NCI-H526 treated with DMSO at 0.1 percent for 48 hours (cell line): ENCODE measurements around the gene LMNTD1.
"Not testable (repeated sequence)": the region's sequence is repeated elsewhere in the genome, so short reads cannot be mapped to it uniquely, and the experiment has no call there.

ENCODE experiments used
- DNase-seq: peaks from one replicate; lab custom pipeline; 2025; lab: John Stamatoyannopoulos, UW

The LMNTD1 gene

DNA sequence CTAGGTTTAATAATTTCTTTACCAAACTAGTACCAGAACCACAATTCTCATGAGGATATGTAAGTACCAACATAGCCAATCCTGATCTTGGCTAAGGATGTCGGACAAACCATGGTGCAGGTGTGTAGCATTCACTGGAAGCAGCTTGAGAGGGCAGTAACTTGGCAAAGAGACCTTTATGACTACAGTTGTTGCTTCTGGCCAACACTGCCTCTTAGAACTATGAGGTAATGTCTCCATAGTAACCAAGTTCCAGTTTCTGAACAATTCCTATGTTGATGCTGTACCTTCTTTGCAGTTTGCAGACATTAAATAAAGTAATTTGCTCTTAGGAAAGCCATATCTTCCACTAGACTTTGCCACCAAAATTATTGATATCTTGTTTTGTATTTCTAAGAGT is at the start of gene LMNTD1:
TSS of gene LMNTD1 (minus strand) at position 186 of the 400 bp plus-strand sequence. CDS start 324 bp downstream, outside the sequence.
- DNase-seq, result no peak

GRCh38 chr12:25598956-25599355 is 45.9 kb upstream of the LMNTD1 start:
- DNase-seq, result no peak

DNA sequence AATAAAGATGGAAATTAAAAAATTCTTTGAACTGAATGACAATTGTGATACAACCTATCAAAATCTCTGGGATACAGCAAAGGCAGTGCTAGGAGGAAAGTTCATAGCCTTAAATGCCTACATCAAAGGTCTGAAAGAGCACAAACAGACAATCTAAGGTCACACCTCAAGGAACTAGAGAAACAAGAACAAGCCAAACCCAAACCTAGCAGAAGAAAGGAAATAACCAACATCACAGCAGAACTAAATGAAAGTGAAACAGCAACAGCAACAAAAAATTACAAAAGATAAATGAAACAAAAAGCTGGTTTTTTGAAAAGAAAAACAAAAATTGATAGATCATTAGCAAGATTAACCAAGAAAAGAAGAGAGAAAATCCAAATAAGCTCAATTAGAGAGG is 42.4 kb upstream of the LMNTD1 start:
- DNase-seq, result not testable (repeated sequence)

- no peak for DNase-seq
Measured at GRCh38 chr12:25594376-25594775, 41.3 kb upstream of the LMNTD1 start.

DNA sequence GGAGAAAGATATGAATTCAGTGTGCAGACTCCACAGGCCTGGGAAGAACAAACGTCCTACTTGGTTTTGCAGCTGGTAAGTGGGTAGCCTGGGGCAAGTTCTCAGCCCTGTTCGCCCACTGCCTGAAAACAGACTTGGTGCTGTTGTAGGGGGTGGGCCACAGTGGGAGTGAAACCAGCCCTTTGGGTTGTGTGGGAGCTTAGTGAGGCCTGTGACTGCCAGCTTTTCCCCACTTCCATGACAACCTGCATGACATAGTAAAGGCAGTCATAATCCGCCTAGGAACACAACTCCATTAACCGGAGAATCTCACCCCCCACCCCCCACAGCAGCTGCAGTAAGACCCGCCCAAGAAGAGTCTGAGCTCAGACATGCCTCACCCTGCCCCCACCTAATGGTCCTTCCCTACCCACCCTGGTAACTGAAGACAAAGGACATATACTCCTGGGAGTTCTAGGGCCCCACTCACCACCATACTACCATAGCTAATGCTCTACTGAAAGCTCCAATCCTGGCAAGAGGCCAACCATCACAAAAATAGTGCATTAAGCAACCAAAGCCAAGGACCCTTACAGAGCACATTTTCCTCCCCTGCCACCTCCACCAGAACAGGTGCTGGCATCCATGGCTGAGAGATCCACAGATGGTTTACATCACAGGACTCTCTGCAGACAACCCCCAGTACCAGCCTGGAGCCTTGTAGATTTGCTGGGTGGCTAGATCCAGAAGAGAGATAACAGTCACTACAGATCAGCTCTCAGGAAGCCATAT is 39.8 kb upstream of the LMNTD1 start:
- DNase-seq, result no peak

DNA sequence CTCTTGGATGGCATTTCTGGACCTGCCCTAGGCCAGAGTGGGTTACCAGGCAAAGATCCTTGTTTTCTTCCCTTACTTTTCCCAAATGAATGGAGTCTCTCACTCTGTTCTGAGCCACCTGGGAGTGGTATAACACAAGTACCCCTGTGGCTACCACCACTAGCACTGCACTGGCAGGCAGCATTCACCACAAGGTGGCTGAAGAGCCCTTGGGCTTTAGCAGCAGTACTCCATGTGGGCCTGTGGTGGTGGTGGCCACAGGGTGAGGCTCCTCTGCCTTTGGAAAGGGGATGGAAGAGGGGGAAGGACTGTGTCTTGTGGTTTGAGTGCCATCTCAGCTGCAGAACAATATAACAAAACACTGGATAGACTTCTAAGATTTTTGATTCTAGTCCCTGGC is 38.1 kb upstream of the LMNTD1 start:
- DNase-seq, result no peak

DNA sequence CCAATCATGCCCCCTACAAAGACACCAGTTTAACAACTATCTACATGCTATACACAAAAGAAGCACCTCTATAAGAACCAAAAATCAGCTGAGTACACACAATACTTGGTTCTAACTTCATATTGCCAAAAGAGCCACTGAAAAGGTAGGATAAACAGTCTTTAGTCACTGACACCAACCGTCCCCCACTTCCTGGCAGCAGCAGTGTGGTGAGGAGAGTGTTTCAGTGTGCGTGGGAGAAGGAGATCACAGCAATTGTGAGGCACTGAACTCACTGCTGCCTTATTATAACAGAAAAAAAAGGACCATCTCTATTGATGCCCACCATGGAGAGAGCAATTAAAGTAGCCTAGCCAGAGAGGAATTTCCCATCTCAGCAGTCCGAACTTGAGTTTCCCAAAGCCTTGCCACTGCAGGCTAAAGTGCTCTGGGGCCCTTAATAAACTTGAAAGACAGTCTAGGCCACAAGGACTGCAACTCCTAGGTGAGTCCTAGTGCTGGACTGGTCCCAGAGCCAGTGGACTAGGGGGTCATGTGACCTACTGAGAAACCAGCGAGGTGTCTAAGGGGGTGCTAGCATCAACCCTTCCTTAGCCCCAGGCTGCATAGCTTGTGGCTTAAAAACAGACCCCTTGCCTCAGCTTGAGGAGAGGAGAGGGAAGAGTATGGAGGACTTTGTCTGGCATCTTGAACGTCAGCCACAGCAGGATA is 37.1 kb upstream of the LMNTD1 start:
- DNase-seq, result no peak

DNA sequence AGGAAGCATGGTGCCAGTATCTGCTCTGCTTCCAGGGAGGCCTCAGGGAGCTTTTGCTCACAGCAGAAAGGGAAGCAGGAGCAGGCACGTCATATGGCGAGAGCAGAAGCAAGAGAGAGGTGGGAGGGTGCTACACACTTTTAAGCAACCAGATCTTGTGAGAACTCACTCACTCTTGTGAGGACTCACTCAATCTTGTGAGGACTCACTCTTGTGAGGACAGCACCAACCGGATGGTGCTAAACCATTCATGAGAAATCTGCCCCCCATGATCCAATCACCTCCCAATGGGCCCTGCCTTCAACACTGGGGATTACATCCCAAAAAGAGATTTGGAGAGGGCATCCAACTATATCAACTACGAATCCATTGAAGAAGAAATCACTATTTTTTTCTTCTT is 34.3 kb upstream of the LMNTD1 start:
- DNase-seq, result no peak

GRCh38 chr12:25585662-25586061 is 32.6 kb upstream of the LMNTD1 start:
- no peak for DNase-seq

- DNase-seq, result no peak
Measured at GRCh38 chr12:25585021-25585523, 32.0 kb upstream of the LMNTD1 start.

DNA sequence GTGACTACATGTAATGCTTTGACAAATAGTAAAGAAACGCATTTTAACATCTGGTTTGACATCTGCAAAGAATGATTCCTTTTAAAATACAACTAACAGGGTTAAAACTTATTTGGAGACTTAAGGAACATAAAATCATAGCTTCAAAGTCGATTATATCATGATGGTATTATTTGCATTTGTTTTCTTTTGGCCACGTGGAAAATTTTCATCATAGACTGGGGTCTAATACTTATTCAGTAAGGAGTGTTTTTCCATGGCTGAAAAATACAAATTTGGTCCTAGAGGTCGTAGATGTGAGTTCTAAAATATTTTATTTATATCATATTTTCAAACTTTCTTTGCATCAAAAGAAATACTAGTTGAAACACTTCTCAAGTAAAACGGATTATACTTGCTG is 31.5 kb upstream of the LMNTD1 start:
- no peak for DNase-seq

GRCh38 chr12:25583545-25583944 is 30.5 kb upstream of the LMNTD1 start:
- no peak for DNase-seq

- no peak for DNase-seq
Measured at GRCh38 chr12:25581067-25581466, 28.0 kb upstream of the LMNTD1 start.

DNA sequence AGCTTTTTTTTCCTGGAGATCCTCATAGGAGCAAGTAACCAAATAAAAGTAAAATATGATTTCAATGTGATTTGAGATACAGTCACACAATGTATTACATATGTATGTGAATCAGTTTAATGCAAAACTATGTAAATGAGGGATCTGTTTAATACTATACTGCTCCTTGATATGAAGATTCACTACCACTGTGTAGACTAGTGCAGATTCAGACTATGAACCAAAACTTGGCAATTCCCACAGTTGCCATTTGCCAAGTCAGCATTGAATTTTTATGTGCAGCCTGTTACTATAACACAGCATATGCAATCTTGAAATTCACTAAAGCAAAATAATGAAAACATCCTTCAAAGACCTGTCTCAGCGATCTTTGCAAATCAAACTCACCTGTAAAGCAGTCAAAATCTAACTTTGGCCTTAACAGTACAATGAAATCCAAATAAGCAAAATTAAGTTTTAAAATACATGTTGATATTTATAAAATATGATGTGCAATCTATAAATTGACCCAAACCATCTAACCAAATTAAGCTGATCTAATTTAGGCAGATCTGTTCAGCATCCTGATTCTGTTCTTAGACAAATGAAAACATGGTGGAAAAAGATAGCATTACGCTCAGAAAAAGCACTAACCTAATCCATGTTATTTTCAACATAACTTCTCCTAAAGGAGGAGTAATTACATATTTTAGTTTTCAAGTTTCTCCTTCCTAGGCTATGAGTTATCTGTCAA is 25.5 kb upstream of the LMNTD1 start:
- DNase-seq, result peak; percentile 65

- no peak for DNase-seq
Measured at GRCh38 chr12:25574761-25575160, 21.7 kb upstream of the LMNTD1 start.

DNA sequence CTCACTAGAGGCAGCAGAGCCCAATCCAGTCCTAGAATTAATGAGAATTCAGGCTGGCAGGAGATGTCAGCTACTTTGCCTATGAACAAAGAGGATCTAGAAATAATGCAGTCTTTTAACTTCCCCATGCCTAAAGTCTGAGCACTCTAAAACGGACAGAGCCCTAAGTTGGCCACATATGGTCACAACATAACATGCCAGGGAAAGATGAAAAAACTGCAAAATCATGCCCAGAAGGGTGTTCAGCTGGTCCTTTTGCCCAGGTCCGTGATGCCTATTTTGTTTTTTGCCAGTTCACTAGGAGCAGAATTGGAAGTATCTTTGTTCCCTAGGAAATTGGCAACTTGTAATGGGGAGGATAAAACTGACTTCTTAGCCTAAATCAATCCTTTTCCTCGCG is 20.3 kb upstream of the LMNTD1 start:
- DNase-seq, result peak; percentile 11

DNA sequence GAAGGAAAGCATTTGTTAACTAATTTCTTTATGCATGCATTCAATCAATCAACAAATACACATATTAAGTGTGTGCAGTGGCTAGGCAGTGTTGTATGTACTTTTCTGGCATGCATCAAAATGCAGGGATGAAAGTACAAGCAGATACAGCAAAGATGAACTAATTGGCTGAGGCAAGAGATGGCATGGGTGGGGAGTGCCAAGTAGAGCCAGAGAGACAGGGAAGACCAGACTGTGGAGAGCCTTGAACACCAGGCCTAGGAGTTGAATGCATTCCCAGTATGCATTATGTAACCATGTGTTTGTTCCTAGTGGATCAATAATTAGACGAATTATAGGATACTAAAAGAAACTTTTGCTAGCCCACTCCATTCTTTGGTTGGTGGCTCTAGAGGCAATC is 17.3 kb upstream of the LMNTD1 start:
- DNase-seq, result no peak

GRCh38 chr12:25566202-25566949 is 13.3 kb upstream of the LMNTD1 start:
- DNase-seq, result no peak

DNA sequence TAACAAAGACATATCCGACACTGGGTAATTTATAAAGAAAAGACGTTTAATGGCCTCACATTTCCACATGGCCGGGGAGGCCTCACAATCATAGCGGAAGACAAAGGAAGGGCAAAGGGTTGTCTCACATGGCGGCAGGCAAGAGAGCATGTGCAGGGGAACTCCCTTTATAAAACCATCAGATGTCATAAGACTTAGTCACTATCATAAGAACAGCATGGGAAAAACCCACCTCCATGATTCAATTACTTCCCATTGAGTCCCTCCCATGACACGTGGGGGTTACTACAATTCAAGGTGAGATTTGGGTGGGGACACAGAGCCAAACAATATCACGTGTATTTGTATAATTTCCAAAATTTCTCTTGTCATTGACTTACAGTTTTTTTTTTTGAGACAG is 5.5 kb upstream of the LMNTD1 start:
- no peak for DNase-seq

GRCh38 chr12:25557830-25558436 is 4.8 kb upstream of the LMNTD1 start:
- peak; percentile 27 for DNase-seq

GRCh38 chr12:25556153-25556552 is 3.1 kb upstream of the LMNTD1 start:
- no peak for DNase-seq

- DNase-seq, result no peak
Measured at GRCh38 chr12:25552681-25553080, 402 bp downstream of the LMNTD1 start.
